SK-N-SH treated with all-trans-retinoic acid at 6 μM for 48 hours (cell line): ENCODE results near the gene FAM120A.

Experiments
- ATAC-seq: fragments of 200-7000 bp; cut with Tn5 transposase; 3 replicates; pipeline ENCODE4 v1.9.1; 2020; ENCODE audit warnings: mild to moderate bottlenecking, moderate library complexity
- BACH2 ChIP-seq: fragments of 250-450 bp; sonication (Bioruptor Pico); IDR thresholded peaks from 2 replicates; pipeline ENCODE4 v1.9.0; 2021; ENCODE audit warnings: mild to moderate bottlenecking, borderline replicate concordance
- CSDC2 ChIP-seq: fragments of 250-450 bp; sonication (Bioruptor Pico); IDR thresholded peaks from 2 replicates; pipeline ENCODE4 v1.5.0; 2020; ENCODE audit warnings: mild to moderate bottlenecking, moderate library complexity
- ESRRG ChIP-seq: fragments of 250-450 bp; sonication (Bioruptor Pico); IDR thresholded peaks from 2 replicates; pipeline ENCODE4 v1.6.1; 2021; ENCODE audit warnings: mild to moderate bottlenecking
- GLIS3 ChIP-seq: fragments of 250-450 bp; sonication (Bioruptor Pico); IDR thresholded peaks from 2 replicates; pipeline ENCODE4 v1.5.0; 2020; ENCODE audit warnings: mild to moderate bottlenecking, moderate library complexity
- ISL1 ChIP-seq: fragments of 250-450 bp; sonication (Bioruptor Pico); IDR thresholded peaks from 2 replicates; pipeline ENCODE4 v2.1.2; 2022; ENCODE audit warnings: mild to moderate bottlenecking, moderate library complexity
- PPARA ChIP-seq: fragments of 250-450 bp; sonication (Bioruptor Pico); IDR thresholded peaks from 2 replicates; pipeline ENCODE4 v1.5.0; 2020; ENCODE audit warnings: mild to moderate bottlenecking, borderline replicate concordance
- RARB ChIP-seq: fragments of 250-450 bp; sonication (Bioruptor Pico); IDR thresholded peaks from 2 replicates; pipeline ENCODE4 v1.8.0; 2021; ENCODE audit warnings: mild to moderate bottlenecking, moderate library complexity
- SNAI2 ChIP-seq: fragments of 250-450 bp; sonication (Bioruptor Pico); IDR thresholded peaks from 2 replicates; pipeline ENCODE4 v1.5.0; 2020; ENCODE audit warnings: mild to moderate bottlenecking, moderate library complexity
- TOX ChIP-seq: fragments of 250-450 bp; sonication (Bioruptor Pico); IDR thresholded peaks from 2 replicates; pipeline ENCODE4 v1.8.0; 2021; ENCODE audit warnings: mild to moderate bottlenecking, moderate library complexity, borderline replicate concordance
- ZC3H10 ChIP-seq: fragments of 250-450 bp; sonication (Bioruptor Pico); IDR thresholded peaks from 2 replicates; pipeline ENCODE4 v1.5.1; 2021; ENCODE audit warnings: mild to moderate bottlenecking, moderate library complexity
- ZFP3 ChIP-seq: fragments of 250-450 bp; sonication (Bioruptor Pico); IDR thresholded peaks from 2 replicates; pipeline ENCODE4 v1.5.0; 2020; ENCODE audit warnings: mild to moderate bottlenecking, moderate library complexity
- ZNF70 ChIP-seq: fragments of 450-650 bp; formaldehyde crosslinking; IDR thresholded peaks from 2 replicates; pipeline ENCODE4 v1.5.0; 2020; ENCODE audit warnings: mild to moderate bottlenecking, moderate library complexity
- ZNF8 ChIP-seq: fragments of 450-650 bp; formaldehyde crosslinking; IDR thresholded peaks from 2 replicates; pipeline ENCODE4 v1.5.0; 2020; ENCODE audit warnings: mild to moderate bottlenecking, moderate library complexity
- TF ChIP-seq, protein P1 (sequence below): fragments of 250-450 bp; sonication (Bioruptor Pico); IDR thresholded peaks from 2 replicates; pipeline ENCODE4 v1.5.0; 2020; ENCODE audit warnings: mild to moderate bottlenecking, moderate library complexity
- TF ChIP-seq, protein P2 (sequence below): fragments of 250-450 bp; sonication (Bioruptor Pico); IDR thresholded peaks from 2 replicates; pipeline ENCODE4 v1.8.0; 2020; ENCODE audit warnings: mild to moderate bottlenecking, moderate library complexity, borderline replicate concordance
- TF ChIP-seq, protein P3 (sequence below): fragments of 250-450 bp; sonication (Bioruptor Pico); IDR thresholded peaks from 2 replicates; pipeline ENCODE4 v1.5.1; 2020; ENCODE audit warnings: low read depth, mild to moderate bottlenecking, moderate library complexity
- TF ChIP-seq, protein P4 (sequence below): fragments of 250-450 bp; sonication (Bioruptor Pico); IDR thresholded peaks from 2 replicates; pipeline ENCODE4 v1.5.1; 2021; ENCODE audit warnings: mild to moderate bottlenecking, moderate library complexity

The FAM120A gene

DNA sequence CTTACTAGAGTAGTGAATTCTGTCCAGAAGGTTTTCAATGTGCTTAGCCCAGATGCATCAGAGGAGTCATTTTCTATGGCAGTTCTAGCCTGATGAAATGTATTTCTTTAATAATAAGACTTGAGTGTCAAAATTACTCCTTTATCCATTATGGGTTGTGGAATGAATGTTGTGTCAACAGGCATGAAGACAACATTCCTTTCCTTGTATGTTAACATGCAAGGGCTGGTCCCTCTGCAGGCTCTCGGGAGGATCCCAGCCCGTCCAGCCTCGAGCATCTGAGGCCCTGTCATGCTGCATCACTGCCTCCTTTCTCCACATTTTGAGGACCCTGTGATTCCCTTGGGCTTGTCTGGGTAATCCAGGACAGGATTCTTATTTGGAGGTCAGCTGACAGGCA lies 44.8 kb downstream of the FAM120A start:
- TF ChIP-seq ZFP3 (CRISPR knock-in tag) (no peak), ZC3H10 (CRISPR knock-in tag) (no peak), BACH2 (no peak), CSDC2 (CRISPR knock-in tag) (no peak), ZNF70 (CRISPR knock-in tag) (no peak), RARB (CRISPR knock-in tag) (no peak)
- no peak for ATAC-seq

DNA sequence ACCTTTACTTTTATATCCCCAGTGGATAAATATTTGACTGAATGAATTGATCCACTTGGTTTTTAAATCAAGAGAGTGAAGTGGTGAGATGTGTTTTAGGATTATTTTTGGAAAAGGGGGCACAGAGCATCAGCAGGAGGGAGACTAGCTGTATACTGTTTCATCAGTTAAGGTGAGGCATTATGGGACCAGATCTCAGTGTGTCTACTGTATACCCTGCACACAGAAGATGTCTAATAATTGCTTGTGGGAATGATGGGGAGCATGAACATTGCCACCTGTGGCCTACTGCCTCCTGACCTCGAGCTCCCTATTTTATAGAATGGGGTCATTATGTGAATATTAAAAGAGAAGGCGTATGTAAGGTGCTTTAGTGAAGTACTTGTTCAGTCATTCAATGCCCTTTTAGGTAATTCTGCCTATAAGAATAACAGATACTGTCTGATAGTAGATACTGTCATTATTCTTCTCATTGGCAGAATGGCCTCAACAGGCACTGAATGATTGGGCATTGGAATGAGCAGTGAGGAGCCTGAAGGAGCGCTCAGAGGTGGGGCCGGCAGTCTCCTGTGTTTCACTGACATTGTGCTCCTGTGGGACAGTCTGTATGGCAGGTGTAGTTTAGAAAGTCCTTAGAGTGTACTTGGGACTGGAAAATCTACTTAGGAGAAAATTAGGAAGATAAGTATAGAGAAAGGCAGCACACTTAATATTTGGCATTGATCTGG lies 49.2 kb downstream of the FAM120A start:
- peak; percentile 51 for ATAC-seq
- TF ChIP-seq ZNF8 (CRISPR knock-in tag) (no peak), ZC3H10 (CRISPR knock-in tag) (no peak), TOX (no peak), CSDC2 (CRISPR knock-in tag) (no peak), SNAI2 (CRISPR knock-in tag) (no peak)
- TF ChIP-seq, protein P1, sequence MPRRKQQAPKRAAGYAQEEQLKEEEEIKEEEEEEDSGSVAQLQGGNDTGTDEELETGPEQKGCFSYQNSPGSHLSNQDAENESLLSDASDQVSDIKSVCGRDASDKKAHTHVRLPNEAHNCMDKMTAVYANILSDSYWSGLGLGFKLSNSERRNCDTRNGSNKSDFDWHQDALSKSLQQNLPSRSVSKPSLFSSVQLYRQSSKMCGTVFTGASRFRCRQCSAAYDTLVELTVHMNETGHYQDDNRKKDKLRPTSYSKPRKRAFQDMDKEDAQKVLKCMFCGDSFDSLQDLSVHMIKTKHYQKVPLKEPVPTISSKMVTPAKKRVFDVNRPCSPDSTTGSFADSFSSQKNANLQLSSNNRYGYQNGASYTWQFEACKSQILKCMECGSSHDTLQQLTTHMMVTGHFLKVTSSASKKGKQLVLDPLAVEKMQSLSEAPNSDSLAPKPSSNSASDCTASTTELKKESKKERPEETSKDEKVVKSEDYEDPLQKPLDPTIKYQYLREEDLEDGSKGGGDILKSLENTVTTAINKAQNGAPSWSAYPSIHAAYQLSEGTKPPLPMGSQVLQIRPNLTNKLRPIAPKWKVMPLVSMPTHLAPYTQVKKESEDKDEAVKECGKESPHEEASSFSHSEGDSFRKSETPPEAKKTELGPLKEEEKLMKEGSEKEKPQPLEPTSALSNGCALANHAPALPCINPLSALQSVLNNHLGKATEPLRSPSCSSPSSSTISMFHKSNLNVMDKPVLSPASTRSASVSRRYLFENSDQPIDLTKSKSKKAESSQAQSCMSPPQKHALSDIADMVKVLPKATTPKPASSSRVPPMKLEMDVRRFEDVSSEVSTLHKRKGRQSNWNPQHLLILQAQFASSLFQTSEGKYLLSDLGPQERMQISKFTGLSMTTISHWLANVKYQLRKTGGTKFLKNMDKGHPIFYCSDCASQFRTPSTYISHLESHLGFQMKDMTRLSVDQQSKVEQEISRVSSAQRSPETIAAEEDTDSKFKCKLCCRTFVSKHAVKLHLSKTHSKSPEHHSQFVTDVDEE: no peak
- TF ChIP-seq, protein P2, sequence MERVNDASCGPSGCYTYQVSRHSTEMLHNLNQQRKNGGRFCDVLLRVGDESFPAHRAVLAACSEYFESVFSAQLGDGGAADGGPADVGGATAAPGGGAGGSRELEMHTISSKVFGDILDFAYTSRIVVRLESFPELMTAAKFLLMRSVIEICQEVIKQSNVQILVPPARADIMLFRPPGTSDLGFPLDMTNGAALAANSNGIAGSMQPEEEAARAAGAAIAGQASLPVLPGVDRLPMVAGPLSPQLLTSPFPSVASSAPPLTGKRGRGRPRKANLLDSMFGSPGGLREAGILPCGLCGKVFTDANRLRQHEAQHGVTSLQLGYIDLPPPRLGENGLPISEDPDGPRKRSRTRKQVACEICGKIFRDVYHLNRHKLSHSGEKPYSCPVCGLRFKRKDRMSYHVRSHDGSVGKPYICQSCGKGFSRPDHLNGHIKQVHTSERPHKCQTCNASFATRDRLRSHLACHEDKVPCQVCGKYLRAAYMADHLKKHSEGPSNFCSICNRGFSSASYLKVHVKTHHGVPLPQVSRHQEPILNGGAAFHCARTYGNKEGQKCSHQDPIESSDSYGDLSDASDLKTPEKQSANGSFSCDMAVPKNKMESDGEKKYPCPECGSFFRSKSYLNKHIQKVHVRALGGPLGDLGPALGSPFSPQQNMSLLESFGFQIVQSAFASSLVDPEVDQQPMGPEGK: no peak
- TF ChIP-seq, protein P3, sequence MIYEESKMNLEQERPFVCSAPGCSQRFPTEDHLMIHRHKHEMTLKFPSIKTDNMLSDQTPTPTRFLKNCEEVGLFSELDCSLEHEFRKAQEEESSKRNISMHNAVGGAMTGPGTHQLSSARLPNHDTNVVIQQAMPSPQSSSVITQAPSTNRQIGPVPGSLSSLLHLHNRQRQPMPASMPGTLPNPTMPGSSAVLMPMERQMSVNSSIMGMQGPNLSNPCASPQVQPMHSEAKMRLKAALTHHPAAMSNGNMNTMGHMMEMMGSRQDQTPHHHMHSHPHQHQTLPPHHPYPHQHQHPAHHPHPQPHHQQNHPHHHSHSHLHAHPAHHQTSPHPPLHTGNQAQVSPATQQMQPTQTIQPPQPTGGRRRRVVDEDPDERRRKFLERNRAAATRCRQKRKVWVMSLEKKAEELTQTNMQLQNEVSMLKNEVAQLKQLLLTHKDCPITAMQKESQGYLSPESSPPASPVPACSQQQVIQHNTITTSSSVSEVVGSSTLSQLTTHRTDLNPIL (CRISPR knock-in tag): no peak

DNA sequence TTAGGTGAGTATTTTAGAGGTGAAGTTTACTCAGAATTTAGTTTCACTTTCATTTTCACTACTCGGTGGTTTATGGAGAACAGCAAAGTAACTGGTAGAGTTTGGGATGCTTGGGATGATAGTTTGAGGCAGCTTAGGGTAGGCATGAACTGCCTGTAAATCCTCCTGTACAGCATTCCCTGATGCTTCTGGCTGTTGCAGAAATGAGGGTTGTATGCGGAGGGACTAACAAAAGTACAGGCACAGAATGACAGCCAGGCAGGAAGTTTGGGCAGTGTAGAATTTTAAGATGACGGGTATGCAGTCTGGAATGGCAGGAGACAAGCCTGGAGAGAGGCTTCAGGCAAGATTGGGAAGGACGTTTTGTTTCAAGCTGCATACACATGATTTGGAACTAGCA lies 49.9 kb downstream of the FAM120A start:
- no peak for TF ChIP-seq ISL1 (CRISPR knock-in tag)
- TF ChIP-seq SNAI2 (CRISPR knock-in tag): no peak
- TF ChIP-seq, protein P4, sequence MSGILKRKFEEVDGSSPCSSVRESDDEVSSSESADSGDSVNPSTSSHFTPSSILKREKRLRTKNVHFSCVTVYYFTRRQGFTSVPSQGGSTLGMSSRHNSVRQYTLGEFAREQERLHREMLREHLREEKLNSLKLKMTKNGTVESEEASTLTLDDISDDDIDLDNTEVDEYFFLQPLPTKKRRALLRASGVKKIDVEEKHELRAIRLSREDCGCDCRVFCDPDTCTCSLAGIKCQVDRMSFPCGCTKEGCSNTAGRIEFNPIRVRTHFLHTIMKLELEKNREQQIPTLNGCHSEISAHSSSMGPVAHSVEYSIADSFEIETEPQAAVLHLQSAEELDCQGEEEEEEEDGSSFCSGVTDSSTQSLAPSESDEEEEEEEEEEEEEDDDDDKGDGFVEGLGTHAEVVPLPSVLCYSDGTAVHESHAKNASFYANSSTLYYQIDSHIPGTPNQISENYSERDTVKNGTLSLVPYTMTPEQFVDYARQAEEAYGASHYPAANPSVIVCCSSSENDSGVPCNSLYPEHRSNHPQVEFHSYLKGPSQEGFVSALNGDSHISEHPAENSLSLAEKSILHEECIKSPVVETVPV (CRISPR knock-in tag): no peak
- TF ChIP-seq PPARA (CRISPR knock-in tag): no peak
- ATAC-seq: peak; percentile 45

DNA sequence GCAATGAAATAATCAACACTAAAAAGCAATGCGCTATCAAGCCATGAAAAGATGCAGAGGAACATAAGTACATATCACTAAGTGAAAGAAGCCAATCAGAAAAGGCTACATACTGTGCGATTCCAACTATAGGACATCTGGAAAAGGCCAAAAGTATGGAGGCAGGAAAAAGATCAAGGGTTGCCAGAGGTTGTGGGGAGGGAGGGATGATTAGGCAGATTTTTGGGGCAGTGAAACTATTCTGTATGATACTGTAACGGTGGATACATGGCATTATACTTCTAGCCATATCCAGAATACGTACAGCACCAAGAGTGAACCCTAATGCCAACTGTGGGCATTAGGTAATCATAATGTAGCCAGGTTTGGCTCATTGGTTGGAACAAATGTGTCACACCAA lies 51.9 kb downstream of the FAM120A start:
- ATAC-seq: no peak
- TF ChIP-seq, protein P4 (CRISPR knock-in tag): no peak
- TF ChIP-seq ZNF70 (CRISPR knock-in tag): no peak
- TF ChIP-seq ZC3H10 (CRISPR knock-in tag): no peak
- no peak for TF ChIP-seq RARB (CRISPR knock-in tag)
- TF ChIP-seq PPARA (CRISPR knock-in tag): no peak
- TF ChIP-seq, all 23 proteins: peak for 0

DNA sequence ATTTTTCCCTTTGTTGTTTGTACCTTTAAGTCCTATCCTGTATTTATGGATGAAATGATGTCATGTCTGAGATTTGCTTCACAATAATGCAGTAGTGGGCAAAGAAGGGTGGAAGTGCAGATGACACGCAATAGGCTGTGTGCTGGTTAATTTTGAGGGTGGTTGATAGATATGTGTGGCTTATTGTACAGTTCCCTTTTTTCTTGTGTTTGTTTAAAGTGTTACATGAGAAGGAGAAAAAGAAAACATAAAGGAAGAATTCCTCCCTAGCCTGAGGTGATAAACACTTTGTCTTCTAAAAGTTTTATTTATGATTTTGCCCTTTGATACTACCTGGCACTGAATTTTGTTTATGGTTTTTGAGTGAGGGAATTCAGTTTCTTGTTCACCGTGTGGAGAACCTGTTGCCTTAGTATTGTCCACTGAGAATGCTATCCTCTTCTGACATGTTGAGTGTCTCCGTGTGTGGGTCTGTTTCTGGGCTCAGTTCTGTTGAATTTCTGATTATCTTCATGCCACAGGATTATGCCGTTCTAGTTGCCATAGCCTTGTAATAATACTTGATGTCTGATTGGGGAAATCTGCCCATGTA lies 54.2 kb downstream of the FAM120A start:
- ATAC-seq: no peak
- no peak for TF ChIP-seq CSDC2 (CRISPR knock-in tag)
- TF ChIP-seq ESRRG (CRISPR knock-in tag): no peak
- no peak for TF ChIP-seq SNAI2 (CRISPR knock-in tag)
- TF ChIP-seq, protein P1: no peak
- TF ChIP-seq, protein P3 (CRISPR knock-in tag): no peak
- no peak for TF ChIP-seq GLIS3 (CRISPR knock-in tag)
- no peak for TF ChIP-seq TOX
- no peak for TF ChIP-seq RARB (CRISPR knock-in tag)
- TF ChIP-seq ISL1 (CRISPR knock-in tag): no peak
